HG03439 (cell line): ENCODE results near the gene PYURF.
A peak's percentile ranks its signal among the peaks of the same experiment; 100 is the strongest.
"Not testable (repeated sequence)": the region's sequence is repeated elsewhere in the genome, so short reads cannot be mapped to it uniquely, and the experiment has no call there.

ENCODE experiments used
- ATAC-seq: cut with Tn5 transposase; IDR thresholded peaks from one replicate; pipeline ENCODE4 v1.9.1; 2021; ENCODE audit warnings: mild to moderate bottlenecking, moderate library complexity; ENCODE audit not compliant: unreplicated experiment

The PYURF gene

GRCh38 chr4:88523325-88524129, at the start of gene PYURF:
TSS of gene PYURF (minus strand) at chr4:88523776. CDS start at chr4:88523700, 76 bp downstream.
- peak; percentile 67 for ATAC-seq

DNA sequence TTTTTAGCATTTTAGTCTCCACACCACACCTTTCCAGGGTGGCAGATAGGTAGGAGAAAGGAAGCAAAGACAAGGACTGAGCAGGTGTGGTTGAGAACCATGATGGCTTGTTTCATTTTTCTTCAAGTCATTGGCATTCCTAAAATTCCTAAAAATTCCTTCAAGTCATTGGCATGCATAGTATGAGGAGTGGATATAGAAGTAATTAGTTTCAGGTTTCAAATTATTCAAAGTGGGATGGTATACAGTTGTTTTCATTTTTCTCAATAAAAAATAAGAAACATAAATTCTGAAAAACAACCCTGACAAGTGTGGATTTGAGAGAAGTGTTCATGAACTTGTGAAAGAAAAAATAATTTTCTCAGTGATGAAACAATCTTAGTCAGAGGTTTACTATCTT, 46.4 kb upstream of the PYURF start:
- no peak for ATAC-seq

- ATAC-seq, result no peak
Measured at GRCh38 chr4:88567591-88567990, 44.0 kb upstream of the PYURF start.

DNA sequence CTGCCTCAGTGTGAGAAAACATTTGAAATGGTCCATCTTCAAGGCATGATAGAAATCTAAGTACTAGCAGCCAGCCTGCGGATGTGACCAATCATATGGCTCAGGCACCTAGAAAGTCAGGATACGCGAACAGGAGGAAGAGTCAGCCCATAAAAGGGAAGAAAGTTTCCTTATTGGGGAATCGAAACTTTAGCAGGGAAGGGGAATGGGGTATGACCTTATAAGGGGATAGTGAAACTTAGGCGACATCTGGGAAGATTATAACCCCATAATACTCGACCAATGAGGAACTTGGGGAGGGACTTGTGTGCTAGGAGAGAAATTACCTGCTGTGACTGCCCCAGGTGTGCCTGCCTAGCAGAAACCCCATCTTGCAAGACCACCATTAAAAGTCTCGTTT, 26.2 kb upstream of the PYURF start:
- no peak for ATAC-seq

- not testable (repeated sequence) for ATAC-seq
Measured at GRCh38 chr4:88539322-88540068, 15.9 kb upstream of the PYURF start.

GRCh38 chr4:88537709-88538108, 14.1 kb upstream of the PYURF start:
- ATAC-seq, result no peak

GRCh38 chr4:88535090-88535755, 11.6 kb upstream of the PYURF start:
- ATAC-seq, result no peak

- ATAC-seq, result no peak
Measured at GRCh38 chr4:88533937-88534750, 10.6 kb upstream of the PYURF start.

- no peak for ATAC-seq
Measured at GRCh38 chr4:88533088-88533790, 9.7 kb upstream of the PYURF start.

- ATAC-seq, result no peak
Measured at GRCh38 chr4:88531549-88531948, 8.0 kb upstream of the PYURF start.

DNA sequence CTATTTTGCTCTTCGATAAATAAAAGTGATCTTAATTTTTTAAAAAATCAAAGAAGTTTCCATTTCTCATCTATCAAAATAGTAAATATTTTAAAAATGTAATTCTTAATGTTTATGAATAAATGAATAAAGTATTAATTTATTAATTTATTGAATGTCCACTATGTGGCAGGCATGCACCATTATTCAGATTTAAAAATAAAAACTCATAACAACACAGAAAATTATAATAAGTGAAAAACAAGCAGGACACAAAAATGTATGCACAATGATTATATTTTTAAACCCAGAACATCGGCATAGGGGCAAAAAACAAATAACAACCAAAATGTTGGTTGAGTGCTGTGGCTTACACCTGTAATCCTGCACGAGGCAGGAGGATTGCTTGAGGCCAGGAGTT, 5.3 kb upstream of the PYURF start:
- ATAC-seq, result no peak

DNA sequence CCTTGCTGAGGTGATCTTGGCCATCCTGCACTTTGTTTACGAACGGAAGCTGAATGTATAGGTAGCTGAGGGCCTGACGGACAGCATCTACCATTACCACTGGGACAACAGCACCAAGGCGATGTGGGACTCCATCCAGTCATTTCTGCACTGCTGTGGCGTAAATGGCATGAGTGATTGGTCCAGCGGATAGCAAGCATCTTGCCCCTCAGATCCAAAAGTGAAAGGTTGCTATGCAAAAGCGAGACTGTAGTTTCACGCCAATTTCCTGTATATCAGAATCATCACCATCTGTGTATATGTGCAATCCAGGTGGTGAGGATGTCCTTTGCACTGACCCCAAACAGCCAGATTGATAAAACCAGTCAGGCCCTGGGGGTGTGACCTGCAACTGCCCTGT, 4.2 kb upstream of the PYURF start:
- ATAC-seq, result peak; percentile 54

DNA sequence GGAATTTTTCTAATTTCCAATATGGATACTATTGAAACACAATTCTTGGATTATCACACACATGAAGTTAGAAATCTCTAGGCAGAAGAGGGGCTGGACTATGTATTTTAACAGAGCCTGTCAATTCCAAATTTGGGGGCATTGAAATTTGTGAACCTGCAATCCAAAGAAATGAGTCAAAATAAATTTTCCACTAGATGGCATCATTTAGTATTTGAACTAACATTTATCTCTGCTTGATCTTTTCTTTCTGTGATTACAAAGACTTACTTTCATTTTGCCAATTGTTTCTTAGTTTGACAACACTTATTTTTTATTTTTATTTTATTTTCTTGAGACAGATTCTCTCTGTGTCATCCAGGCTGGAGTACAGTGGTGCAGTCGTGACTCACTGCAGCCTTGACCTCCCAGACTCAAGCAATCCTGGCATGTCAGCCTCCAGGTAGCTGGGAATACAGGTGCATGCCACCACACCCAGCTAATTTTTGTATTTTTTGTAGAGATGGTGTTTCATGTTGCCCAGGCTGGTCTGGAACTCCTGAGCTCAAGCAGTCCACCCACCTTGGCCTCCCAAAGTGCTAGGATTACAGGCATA, 2.7 kb upstream of the PYURF start:
- no peak for ATAC-seq

DNA sequence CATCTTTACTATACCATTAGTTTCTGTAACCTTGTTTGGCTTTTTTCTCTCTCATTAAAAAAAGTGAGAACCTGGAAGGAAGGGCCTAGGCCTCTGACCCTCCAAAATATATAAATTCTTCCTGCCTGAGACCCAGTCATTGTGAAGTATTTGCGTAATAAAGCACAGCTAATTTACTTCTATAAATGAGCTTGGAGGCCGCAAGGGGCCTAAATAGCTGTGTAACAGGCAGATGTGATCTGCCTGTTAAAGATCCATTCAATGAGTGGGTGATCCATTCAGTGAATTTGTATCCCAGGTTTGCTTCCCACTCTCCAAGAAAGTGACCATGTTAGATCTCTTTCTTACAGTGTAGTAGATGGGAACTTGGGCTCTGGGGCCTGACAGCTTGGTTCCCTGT, 595 bp upstream of the PYURF start:
- no peak for ATAC-seq

DNA sequence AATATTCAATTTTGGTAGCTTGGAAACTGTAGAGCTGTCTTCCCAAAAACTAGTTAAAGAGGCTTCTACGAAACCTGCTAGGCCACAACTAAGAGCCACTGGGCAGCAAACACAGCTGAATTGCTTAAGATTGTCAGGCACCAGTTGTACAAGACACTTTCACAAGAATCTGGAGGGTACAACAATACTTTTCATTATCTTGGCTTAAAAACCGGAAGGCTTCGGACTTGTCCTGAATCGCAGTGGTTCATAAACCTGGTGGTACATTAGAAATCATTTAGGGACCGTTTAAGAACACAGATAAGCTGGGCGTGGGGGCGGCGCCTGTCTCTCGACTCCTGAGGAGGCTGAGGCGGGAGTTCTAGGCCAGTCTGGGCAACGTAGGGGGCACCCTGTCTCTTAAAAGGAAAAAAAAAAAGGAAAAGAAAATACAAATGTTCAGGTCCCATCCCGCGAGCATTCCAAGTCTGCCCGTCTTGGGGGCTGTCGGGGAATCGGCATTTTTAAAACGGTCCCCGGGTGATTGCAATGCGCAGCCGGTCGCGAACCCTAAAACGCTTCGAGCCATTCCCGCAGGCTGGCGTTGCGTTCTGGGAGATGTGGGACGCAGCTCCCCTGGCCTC, 763 bp downstream of the PYURF start:
- peak; percentile 23 for ATAC-seq

DNA sequence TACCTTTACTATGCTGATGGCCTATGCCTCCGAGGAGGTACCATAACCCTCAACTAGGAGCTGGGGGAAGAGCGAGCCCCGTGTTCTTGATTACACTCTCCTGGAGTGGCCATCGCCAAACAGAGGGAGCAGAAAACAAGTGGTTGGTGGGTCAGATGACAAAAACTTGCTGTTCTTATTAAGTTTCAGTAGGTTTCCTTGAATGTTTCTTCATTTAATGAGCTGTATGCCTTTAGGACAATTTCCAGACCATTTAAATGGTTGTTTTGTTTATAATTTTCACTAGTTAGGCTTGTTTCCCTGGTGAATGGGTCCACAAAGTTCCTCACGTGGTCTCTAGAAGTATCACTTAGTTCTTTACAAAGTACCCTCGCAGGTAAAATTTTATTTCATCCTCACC, 4.7 kb downstream of the PYURF start:
- no peak for ATAC-seq

- ATAC-seq, result no peak
Measured at GRCh38 chr4:88517825-88518224, 5.8 kb downstream of the PYURF start.

GRCh38 chr4:88516746-88517145, 6.8 kb downstream of the PYURF start:
- no peak for ATAC-seq
